CD4-positive, alpha-beta memory T cell (primary cell): ENCODE data around the gene KLK5. TPM values are rescaled to one million over a fixed set of nuclear protein-coding genes. Genes with fewer than 3 reads are reported as not detected.

ENCODE experiments used
- CTCF ChIA-PET: fragments of 350-600 bp; sonication (Branson Sonifier 250); formaldehyde crosslinking; loops from one replicate; lab custom pipeline; 2021; ENCODE audit warnings: inconsistent platforms; ENCODE audit not compliant: partially characterized antibody; lab: Charles Lee
- POLR2A ChIA-PET: fragments of 350-600 bp; sonication (Branson Sonifier 250); formaldehyde crosslinking; loops from one replicate; lab custom pipeline; 2021; ENCODE audit not compliant: partially characterized antibody; lab: Charles Lee
- DNase-seq, 5 donors: peaks; one replicate each; pipeline versions ENCODE4 v3.0.0 to v3.0.0-alpha.2; 2020 to 2022; ENCODE audit warnings: mixed read lengths in 1 of 5
- H3K27ac ChIP-seq: one replicate; pipeline ENCODE4 v1.7.0; 2013; ENCODE audit warnings: low read depth, low read length
- H3K27me3 ChIP-seq: 2 replicates; pipeline ENCODE4 v1.7.0; 2013; ENCODE audit warnings: mild to moderate bottlenecking, low read length, moderate library complexity; ENCODE audit not compliant: insufficient read depth
- H3K36me3 ChIP-seq: 2 replicates; pipeline ENCODE4 v1.7.0; 2013; ENCODE audit warnings: mild to moderate bottlenecking, low read length, moderate library complexity; ENCODE audit not compliant: insufficient read depth
- H3K4me1 ChIP-seq: 2 replicates; pipeline ENCODE4 v1.7.0; 2013; ENCODE audit warnings: mild to moderate bottlenecking, low read length, moderate library complexity; ENCODE audit not compliant: insufficient read depth
- H3K4me3 ChIP-seq, 2 donors: one replicate each; pipeline ENCODE4 v1.7.0; 2013; ENCODE audit warnings: low read length in 2 of 2, mild to moderate bottlenecking in 1 of 2
- H3K9me3 ChIP-seq, 2 donors: one replicate each; pipeline ENCODE4 v1.7.0; 2013; ENCODE audit warnings: low read length in 2 of 2, control low read depth in 1 of 2; ENCODE audit not compliant: control insufficient read depth in 1 of 2
- H3K27ac Mint-ChIP-seq, 7 donors: one replicate each; pipeline ENCODE4 v1.8.0; 2020 to 2021; ENCODE audit warnings: mixed read lengths in 7 of 7, mild to moderate bottlenecking in 6 of 7, inconsistent platforms in 3 of 7, moderate library complexity in 3 of 7
- H3K27me3 Mint-ChIP-seq, 2 donors: one replicate each; pipeline ENCODE4 v1.8.0; 2020 to 2021; ENCODE audit warnings: mixed read lengths in 2 of 2
- H3K36me3 Mint-ChIP-seq, 2 donors: one replicate each; pipeline ENCODE4 v1.8.0; 2020 to 2021; ENCODE audit warnings: mixed read lengths in 2 of 2, inconsistent platforms in 1 of 2, mild to moderate bottlenecking in 1 of 2
- H3K4me1 Mint-ChIP-seq, 4 donors: one replicate each; pipeline ENCODE4 v1.8.0; 2020 to 2021; ENCODE audit warnings: mixed read lengths in 4 of 4, mild to moderate bottlenecking in 1 of 4
- H3K4me3 Mint-ChIP-seq, 8 donors: one replicate each; pipeline ENCODE4 v1.8.0; 2020 to 2021; ENCODE audit warnings: mixed read lengths in 8 of 8, mild to moderate bottlenecking in 7 of 8, moderate library complexity in 6 of 8, inconsistent platforms in 3 of 8
- H3K9me3 Mint-ChIP-seq, 8 donors: one replicate each; pipeline ENCODE4 v1.8.0; 2020 to 2021; ENCODE audit warnings: mixed read lengths in 8 of 8, mild to moderate bottlenecking in 5 of 8, inconsistent platforms in 3 of 8, moderate library complexity in 1 of 8
- intact Hi-C: fragments of 100-400 bp; cut with micrococcal nuclease; formaldehyde crosslinking; loops from one replicate; pipeline ENCODE4 v1.15.1; 2023
- polyA plus RNA-seq, 2 donors: library from polyadenylated mRNA; unstranded; fragments of 300-500 nt; fragmentation: Illumina TruSeq; gene quantifications; one replicate each; pipeline ENCODE4 v1.2.3, GENCODE V29; 2021
- total RNA-seq, 2 experiments: library from RNA; stranded (reverse); gene quantifications; one replicate each; pipeline ENCODE4 v1.2.3, GENCODE V29; 2021

Gene KLK5, protein sequence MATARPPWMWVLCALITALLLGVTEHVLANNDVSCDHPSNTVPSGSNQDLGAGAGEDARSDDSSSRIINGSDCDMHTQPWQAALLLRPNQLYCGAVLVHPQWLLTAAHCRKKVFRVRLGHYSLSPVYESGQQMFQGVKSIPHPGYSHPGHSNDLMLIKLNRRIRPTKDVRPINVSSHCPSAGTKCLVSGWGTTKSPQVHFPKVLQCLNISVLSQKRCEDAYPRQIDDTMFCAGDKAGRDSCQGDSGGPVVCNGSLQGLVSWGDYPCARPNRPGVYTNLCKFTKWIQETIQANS
- total RNA-seq (not detected), polyA plus RNA-seq (not detected)

GRCh38 chr19:50952910-50953309 lies at the start of gene KLK5:
TSS of gene KLK5 (minus strand) at chr19:50953038. CDS start at chr19:50952657, 381 bp downstream.
- H3K4me3 Mint-ChIP-seq: no peak within 1 kb of the TSS
- CTCF ChIA-PET: no interaction called here
- H3K4me3 ChIP-seq: no peak within 1 kb of the TSS
- DNase-seq: no peak
- H3K9me3 ChIP-seq: no peaks in the 10 kb centered on the region
- no peaks in the 10 kb centered on the region for H3K27me3 ChIP-seq
- POLR2A ChIA-PET: no interaction called here
- intact Hi-C loops: no loop called here
- H3K4me1 Mint-ChIP-seq: peaks cover 0 to 2% (median 0%) of the 10 kb centered on the region in 4 donors
- H3K4me1 ChIP-seq: no peaks in the 10 kb centered on the region
- H3K9me3 Mint-ChIP-seq: peaks cover 0 to 3% (median 0%) of the 10 kb centered on the region in 8 donors
- no peak within 1 kb of the TSS for H3K27ac Mint-ChIP-seq
- H3K36me3 Mint-ChIP-seq: no peaks in the 10 kb centered on the region
- H3K27me3 Mint-ChIP-seq: peaks cover 30 to 35% of the 10 kb centered on the region in 2 donors
- no peaks in the 10 kb centered on the region for H3K36me3 ChIP-seq
- H3K27ac ChIP-seq: no peak within 1 kb of the TSS

DNA sequence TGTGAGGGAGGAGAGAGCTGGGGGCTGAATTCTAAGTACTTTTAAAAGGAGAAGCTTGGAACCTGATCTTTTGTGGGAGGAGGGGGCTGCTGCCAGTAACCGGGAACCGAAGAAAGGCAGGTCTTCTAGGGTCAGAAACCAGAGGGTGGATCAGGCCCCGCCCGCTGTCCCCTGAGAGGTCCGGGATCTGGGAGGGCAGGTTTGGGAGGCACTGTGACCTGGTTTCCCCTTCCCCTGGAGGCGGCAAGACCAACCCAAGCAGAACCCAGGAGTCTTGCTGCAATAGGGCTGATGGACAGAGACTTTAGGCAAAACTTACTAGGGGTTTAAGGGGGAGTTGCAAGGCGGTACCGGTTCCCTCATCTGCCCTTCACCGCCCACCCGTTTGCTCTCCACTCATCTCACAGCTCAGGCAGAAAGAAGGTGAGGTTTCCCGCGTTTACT lies 49.3 kb upstream of the KLK5 start:
- H3K27ac ChIP-seq: no peak overlapping the region
- no peak for DNase-seq
- Mint-ChIP-seq H3K27me3 (peaks cover 15 to 24% of the 10 kb centered on the region in 2 donors), H3K36me3 (no peaks in the 10 kb centered on the region), H3K4me3 (no peak overlapping the region), H3K4me1 (no peaks in the 10 kb centered on the region), H3K9me3 (no peaks in the 10 kb centered on the region), H3K27ac (no peak overlapping the region)
- no peak overlapping the region for H3K4me3 ChIP-seq
- H3K4me1 ChIP-seq: no peaks in the 10 kb centered on the region
- ChIA-PET CTCF (interaction anchor here (0.6 kb wide), 1 partner anchor 10 kb away, joined by 3 read pairs; no protein-coding TSS in a partner anchor), POLR2A (no interaction called here)
- H3K36me3 ChIP-seq: no peaks in the 10 kb centered on the region
- H3K9me3 ChIP-seq: no peaks in the 10 kb centered on the region
- H3K27me3 ChIP-seq: no peaks in the 10 kb centered on the region
- intact Hi-C loops: no loop called here

DNA sequence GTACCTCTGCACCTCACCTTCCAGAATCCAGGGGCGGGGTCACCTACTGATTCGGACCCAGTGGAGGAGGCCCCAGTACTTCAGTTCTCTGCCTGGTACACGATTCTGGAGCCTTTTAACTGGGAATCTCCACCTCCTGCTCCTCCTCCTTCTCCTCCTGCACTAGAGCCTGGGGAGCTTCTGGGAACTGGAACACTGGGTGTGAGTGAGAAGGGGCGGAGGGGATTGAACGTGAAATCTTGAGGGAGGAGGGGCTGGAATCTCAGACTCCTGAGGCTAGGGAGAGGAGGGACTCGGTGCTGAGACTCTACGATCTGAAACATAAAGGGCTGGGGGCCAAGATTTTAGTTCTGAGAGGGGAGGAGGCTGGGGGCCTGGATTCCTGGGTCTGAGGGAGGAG lies 48.7 kb upstream of the KLK5 start, which contains the start of gene KLK8:
KLK8 (minus strand) TSS at position 90 of the 400 bp plus-strand sequence. CDS start 437 bp downstream, outside the sequence.
- DNase-seq: no peak
- Histone ChIP-seq H3K4me3 (no peak within 1 kb of the TSS), H3K4me1 (no peaks in the 10 kb centered on the region), H3K36me3 (no peaks in the 10 kb centered on the region), H3K27me3 (no peaks in the 10 kb centered on the region), H3K9me3 (no peaks in the 10 kb centered on the region), H3K27ac (no peak within 1 kb of the TSS)
- peaks cover 15 to 27% of the 10 kb centered on the region in 2 donors for H3K27me3 Mint-ChIP-seq
- intact Hi-C loops: no loop called here
- no peak within 1 kb of the TSS for H3K27ac Mint-ChIP-seq
- POLR2A ChIA-PET: no interaction called here
- H3K4me3 Mint-ChIP-seq: no peak within 1 kb of the TSS
- H3K4me1 Mint-ChIP-seq: no peaks in the 10 kb centered on the region
- H3K36me3 Mint-ChIP-seq: no peaks in the 10 kb centered on the region
- CTCF ChIA-PET: no interaction called here
- no peaks in the 10 kb centered on the region for H3K9me3 Mint-ChIP-seq

GRCh38 chr19:51000981-51001380 lies 48.1 kb upstream of the KLK5 start:
- no peaks in the 10 kb centered on the region for H3K9me3 Mint-ChIP-seq
- H3K4me1 Mint-ChIP-seq: no peaks in the 10 kb centered on the region
- ChIA-PET CTCF (no interaction called here), POLR2A (no interaction called here)
- no peak for DNase-seq
- no peaks in the 10 kb centered on the region for H3K36me3 Mint-ChIP-seq
- intact Hi-C loops: no loop called here
- no peak overlapping the region for H3K27ac ChIP-seq
- H3K27me3 ChIP-seq: no peaks in the 10 kb centered on the region
- no peaks in the 10 kb centered on the region for H3K9me3 ChIP-seq
- H3K27ac Mint-ChIP-seq: no peak overlapping the region
- H3K4me3 ChIP-seq: no peak overlapping the region
- H3K4me1 ChIP-seq: no peaks in the 10 kb centered on the region
- H3K36me3 ChIP-seq: no peaks in the 10 kb centered on the region
- no peak overlapping the region for H3K4me3 Mint-ChIP-seq
- H3K27me3 Mint-ChIP-seq: peaks cover 15 to 25% of the 10 kb centered on the region in 2 donors

DNA sequence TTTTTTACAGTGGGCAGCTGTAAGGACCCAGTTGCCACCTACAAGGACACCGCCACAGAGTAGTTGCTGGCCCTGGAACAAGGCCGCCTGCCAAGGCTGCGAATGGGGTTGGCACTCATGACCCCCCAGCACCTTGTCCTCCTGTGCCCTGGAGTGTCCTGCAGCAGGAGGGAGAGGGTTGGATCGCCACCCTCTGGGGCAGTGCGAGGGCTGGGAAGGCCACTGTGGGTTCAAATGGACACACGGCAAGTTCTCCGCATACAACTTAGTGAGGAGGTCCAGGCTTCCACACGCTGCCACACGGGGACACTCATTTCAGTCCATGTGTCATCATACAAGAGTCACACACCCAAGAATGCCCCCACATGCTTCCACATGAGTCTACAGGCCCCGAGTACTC lies 47.6 kb upstream of the KLK5 start:
- Histone ChIP-seq H3K27me3 (no peaks in the 10 kb centered on the region), H3K36me3 (no peaks in the 10 kb centered on the region), H3K4me1 (no peaks in the 10 kb centered on the region), H3K9me3 (no peaks in the 10 kb centered on the region), H3K27ac (no peak overlapping the region), H3K4me3 (no peak overlapping the region)
- Mint-ChIP-seq H3K27ac (no peak overlapping the region), H3K36me3 (no peaks in the 10 kb centered on the region), H3K4me3 (no peak overlapping the region), H3K4me1 (no peaks in the 10 kb centered on the region), H3K27me3 (peaks cover 16 to 27% of the 10 kb centered on the region in 2 donors), H3K9me3 (no peaks in the 10 kb centered on the region)
- intact Hi-C loops: no loop called here
- POLR2A ChIA-PET: no interaction called here
- no peak for DNase-seq
- CTCF ChIA-PET: no interaction called here

DNA sequence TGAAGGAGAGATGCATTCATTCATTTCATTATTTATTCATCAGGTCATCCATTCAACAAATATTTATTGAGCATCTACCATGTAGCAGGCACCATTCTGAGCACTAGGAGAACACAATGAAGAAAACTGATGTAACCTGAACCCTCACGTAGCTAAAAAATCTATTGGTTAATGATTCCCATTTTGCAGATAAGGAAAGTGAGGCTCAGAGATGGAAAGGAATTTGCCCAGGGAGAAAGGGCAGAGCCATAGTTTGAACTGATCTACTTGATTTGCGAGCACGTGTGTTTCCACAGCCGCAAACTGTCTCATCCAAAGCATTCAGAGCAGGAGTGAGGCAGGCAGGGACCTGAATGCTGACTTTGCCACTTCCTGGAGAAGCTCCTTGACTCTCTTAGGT lies 45.8 kb upstream of the KLK5 start:
- Histone ChIP-seq H3K4me1 (no peaks in the 10 kb centered on the region), H3K36me3 (no peaks in the 10 kb centered on the region), H3K4me3 (no peak overlapping the region), H3K27ac (no peak overlapping the region), H3K27me3 (no peaks in the 10 kb centered on the region), H3K9me3 (no peaks in the 10 kb centered on the region)
- Mint-ChIP-seq H3K36me3 (no peaks in the 10 kb centered on the region), H3K27ac (no peak overlapping the region), H3K9me3 (peaks cover 0 to 2% (median 0%) of the 10 kb centered on the region in 8 donors), H3K27me3 (peaks cover 13 to 25% of the 10 kb centered on the region in 2 donors), H3K4me3 (no peak overlapping the region), H3K4me1 (no peaks in the 10 kb centered on the region)
- CTCF ChIA-PET: no interaction called here
- no peak for DNase-seq
- POLR2A ChIA-PET: no interaction called here
- intact Hi-C loops: no loop called here

GRCh38 chr19:50998061-50998460 lies 45.2 kb upstream of the KLK5 start:
- Histone ChIP-seq H3K36me3 (no peaks in the 10 kb centered on the region), H3K4me1 (no peaks in the 10 kb centered on the region), H3K27me3 (no peaks in the 10 kb centered on the region), H3K4me3 (no peak overlapping the region), H3K9me3 (no peaks in the 10 kb centered on the region), H3K27ac (no peak overlapping the region)
- Mint-ChIP-seq H3K27ac (no peak overlapping the region), H3K4me3 (no peak overlapping the region), H3K36me3 (no peaks in the 10 kb centered on the region), H3K4me1 (no peaks in the 10 kb centered on the region), H3K27me3 (peaks cover 12 to 24% of the 10 kb centered on the region in 2 donors), H3K9me3 (peaks cover 0 to 2% (median 0%) of the 10 kb centered on the region in 8 donors)
- intact Hi-C loops: no loop called here
- ChIA-PET CTCF (interaction anchor here (0.6 kb wide), 1 partner anchor 23 kb away, joined by 3 read pairs; no protein-coding TSS in a partner anchor), POLR2A (no interaction called here)
- DNase-seq: no peak
